CD4-positive, alpha-beta T cell treated with Interleukin-17A for 1 hour (primary cell): ENCODE data around the gene AIM2.

Experiments
- DNase-seq: peaks from one replicate; pipeline ENCODE4 v3.0.0-alpha.2; 2020

AIM2 gene

DNA sequence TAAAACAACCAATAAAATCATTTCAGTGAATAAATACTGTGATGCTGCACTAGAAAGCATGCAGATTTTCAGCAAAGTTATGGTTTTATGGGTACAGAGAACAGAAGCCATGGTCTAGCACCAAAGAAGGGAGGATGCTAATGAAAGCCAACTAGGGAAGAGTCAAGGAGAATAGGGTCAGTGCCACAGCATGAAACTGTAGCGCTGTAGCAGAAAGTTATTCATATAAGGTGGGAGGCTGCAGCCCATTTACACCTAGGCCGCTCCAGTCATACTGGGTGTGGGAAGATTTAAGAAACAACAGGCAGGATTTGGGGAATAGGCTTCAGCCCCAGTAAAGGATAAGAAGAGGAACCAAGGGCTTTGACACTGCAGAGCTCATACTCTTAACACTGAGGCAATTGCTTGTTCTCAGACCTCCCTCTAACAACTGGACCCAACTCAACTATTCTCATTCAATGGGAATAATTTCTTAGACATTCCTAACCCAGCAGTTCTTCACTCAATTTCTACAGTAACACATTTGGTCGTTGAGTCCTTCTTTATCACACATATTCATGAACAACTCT, 62.5 kb downstream of the AIM2 start:
- DNase-seq, result no peak

DNA sequence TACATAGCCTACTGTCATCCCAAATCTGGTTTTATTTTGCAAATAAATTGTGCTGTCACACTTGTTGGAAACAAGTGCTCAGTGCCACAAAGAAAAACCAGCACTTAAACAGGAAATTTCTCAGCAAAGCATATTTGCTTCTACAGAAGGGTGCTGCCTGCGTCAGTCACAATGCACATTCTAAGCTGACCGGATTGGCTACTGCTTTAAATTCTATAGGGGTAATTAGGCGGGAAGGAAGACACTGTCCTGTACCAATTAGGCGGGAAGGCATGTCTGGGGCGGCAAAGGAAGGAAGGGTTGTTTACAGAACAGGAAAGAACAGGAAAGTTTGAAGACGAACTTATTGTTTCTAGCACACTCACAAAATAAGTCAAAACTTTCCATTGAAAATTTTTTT, 64.1 kb downstream of the AIM2 start:
- peak; percentile 78 for DNase-seq
